NCI-H146 treated with DMSO at 0.1 percent for 48 hours (cell line): Measurements from ENCODE around the gene ACAP2.
"Not testable (repeated sequence)": the region's sequence is repeated elsewhere in the genome, so short reads cannot be mapped to it uniquely, and the experiment has no call there.

Source experiments
- DNase-seq: peaks from one replicate; lab custom pipeline; 2025; ENCODE audit not compliant: unreplicated experiment; lab: John Stamatoyannopoulos, UW

The ACAP2 gene

DNA sequence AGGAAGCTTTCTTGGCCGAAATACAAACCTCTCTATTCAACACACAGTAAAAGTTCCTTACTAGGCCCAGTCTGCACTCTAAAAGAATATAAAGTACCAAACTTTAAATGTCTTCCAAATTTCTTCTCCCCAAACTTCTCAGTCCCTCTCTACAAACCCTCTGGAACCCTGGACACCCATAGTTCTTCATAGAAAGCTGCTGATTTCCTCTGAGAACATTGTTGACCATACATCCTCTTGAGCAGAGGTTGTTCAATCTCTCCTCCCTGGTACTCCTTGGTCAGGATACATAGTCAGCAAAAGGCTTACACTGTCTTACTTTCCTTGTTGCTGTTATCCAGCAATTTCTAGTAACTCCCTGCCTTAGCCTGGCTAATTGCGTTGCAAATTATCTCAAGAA, 3.1 kb upstream of the ACAP2 start:
- no peak for DNase-seq

DNA sequence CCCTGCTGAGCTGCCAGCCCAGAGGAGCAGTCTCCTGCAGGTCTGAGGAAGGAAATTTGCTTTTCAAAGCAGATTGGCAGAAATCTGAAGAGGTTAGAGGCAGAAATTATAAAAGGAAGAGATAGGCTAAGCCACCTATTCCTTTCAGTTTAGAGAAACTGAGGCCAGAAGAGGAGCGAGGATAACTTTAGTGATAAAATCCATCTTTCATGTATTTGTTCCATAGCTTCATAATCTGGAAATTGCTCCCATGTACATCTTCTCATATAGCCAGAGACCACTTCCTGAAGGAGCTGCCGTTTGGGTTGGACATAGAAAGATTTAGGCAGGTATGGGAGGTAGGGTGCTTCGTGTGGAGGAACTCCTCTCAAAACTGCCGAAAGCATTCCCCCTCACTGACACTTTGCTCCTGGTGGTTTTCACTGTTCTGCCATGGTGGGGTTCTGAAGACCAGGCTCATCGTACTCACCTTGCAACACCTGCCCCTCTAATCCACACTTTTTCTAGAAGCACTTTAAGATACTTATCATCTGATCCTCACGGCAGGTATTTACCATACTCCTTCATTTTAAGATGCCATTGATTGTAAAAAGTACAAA, 670 bp upstream of the ACAP2 start:
- no peak for DNase-seq

DNA sequence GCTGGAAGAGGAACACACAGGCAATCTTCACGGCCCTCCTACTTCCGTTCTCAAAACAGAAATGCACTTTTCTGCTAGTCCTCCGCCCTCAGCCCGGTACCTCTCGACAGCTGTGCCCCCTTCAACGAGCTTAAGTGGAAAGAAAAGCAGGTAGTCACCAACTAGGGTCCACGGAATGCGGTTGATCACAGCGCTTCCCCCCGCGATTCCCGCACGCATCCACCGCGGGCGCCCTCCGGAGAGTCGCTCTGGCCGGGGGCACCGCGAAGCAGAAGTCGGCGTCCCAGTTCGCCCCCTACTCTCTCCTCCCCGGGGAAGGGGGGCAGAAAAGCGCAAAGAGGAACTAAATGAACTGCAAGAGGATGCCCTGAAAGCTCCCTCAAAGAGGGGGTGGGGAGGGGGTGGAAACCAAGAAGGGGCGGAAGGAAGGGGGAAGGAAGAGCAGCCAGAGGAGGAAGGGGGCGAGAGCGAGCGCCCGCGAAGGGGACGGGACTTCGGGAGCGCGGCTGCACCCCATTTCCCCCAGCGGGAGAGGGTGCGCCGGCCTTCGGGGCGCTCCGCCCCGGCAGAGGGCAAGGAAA, 738 bp downstream of the ACAP2 start:
- peak; percentile 67 for DNase-seq

DNA sequence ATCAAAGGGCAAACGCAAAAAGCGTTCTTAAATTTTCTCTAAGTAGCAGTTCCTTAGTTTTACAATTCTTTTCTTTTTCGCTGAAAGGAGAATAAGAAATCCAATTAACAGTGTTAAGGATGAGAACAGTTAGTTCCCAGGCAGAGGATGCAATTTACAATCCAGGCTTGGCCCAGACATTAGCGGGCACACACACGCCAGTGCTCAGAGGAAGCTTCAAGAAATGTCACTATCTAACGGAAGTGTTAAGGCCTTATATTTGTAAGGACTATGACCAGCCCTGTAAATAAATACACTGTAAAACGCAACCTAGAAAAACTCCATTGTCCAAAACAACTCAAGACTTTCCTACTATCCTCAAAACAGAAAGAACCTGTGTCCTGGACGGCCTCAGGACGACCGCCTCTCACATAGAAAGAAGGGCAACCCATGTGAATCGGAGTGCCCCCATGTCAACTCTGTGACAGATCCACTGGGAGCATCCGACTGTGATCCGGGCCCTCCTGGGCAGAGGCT, 1.3 kb downstream of the ACAP2 start:
- DNase-seq = no peak

DNA sequence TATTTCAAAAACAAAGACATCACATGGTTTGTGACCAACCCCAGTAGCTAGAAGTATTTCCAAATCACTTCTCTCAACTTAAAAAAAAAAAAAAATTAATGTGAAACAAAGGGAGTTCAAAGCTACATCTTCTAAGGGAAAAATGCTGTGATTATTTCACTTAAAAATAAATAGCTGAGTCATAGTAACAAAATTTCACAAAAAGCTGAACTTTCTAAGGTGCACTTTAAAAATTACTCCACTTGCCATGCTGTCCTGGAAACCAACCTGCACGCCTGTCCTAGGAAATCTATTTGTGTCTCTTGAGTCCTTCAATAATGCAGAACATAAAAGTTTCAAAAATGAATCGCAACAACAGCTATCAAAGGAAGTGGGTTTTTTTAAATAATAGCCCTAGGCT, 1.8 kb downstream of the ACAP2 start:
- DNase-seq = no peak

DNA sequence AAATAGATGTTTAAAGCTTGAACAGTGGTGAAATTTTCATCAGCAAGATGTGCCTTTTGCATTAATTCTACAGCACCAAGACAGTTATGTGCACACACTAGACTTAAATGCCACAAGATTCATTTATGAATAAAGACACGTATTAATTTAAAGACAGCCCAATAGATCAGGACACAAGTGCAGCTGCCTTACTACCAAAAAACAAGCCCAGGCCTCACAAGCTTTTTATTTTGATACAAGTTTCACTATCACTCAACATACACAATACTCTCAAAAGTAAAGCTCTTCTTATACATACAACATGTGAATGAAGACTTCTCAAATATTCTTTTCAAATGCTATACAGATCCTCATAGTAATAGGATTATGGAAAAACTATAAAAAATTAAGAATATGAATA, 2.4 kb downstream of the ACAP2 start:
- DNase-seq = no peak

DNA sequence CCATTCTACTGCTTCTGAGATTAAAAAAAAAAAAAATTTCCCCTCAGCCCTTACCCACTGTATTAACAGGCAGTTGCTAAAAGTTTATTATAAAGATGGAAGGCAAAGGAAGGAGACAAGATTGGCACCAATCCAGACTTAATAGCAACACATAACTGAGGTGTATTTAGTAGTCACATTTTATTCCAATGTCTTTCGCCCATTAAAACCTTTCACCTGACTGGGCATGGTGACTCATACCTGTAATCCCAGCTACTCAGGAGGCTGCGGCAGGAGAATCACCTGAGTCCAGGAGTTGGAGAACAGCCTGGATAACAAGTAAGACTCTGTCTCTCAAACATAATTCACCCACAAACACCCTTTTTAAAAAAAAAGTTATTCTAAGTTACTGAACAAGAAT, 4.4 kb downstream of the ACAP2 start:
- no peak for DNase-seq

DNA sequence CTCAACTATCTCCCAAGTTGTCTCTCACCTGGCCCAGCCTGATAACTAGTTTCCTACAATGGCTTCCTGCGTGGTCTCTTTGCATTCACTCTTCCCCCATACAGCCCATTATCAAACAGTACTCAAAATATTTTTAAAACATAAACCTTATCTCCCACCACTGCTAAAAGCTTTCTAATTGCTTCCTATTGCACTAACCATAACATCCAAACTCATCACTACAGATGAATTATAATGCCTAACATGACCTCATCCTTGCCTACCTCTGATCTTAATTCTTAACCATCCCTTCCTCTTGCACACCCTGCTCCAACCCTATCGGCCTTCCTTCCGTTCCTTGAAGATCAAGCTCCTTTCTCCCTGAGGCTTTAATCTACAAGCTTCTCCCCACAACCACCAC, 17.0 kb downstream of the ACAP2 start:
- DNase-seq = no peak

DNA sequence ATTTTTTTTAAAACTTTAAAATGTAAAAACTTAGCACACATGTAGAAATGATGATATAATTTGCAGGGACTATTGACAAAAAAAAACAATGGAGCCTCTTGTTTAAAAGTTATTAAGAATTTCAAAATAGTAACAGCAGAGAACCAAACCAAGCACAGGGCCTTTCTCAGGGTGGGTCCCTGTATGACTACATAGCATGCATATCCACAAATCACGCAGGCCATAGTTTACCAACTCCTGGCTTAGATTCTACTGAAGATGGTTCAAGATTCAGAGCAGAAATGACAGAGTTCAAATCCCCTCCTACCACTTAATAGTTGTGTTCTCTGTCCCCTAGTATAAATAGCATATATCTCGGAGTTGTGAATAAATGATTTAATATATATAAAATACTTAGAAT, 19.0 kb downstream of the ACAP2 start:
- DNase-seq = no peak

DNA sequence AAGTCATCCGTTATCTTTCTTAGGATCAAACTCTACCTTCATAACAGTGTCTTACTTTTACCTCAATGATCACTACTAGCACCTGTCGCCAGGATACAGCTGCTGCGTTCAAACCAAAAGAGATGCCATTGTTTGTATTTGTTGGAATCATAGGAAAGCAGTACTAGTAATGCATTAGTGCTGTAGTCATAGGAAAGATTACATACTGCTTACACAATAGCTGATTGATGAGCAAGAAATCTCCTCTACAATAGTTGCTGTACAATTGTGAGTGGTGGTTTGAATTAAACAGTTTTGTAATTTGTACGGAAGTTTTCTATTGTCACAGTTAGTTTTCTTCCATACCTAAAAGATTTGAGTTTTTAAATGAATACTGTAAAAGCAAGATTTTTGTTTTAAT, 21.4 kb downstream of the ACAP2 start:
- no peak for DNase-seq

DNA sequence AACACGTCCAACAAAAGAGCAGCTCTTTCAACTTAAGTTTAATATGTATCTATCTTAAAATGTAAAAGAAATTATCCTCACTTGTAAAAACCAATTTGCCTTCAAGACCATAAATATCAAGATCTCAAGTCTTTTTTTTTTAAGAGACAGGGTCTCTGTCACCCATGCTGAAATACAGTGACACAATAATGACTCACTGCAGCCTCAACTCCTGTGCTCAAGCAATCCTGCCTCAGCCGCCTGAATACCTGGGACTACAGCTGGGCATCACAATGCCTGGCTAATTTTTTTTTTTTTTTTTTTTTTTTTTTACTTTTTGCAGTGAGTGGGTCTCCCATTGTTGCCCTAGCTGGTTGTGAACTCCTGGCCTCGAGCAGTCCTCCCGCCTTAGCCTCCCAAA, 26.0 kb downstream of the ACAP2 start:
- DNase-seq = no peak

DNA sequence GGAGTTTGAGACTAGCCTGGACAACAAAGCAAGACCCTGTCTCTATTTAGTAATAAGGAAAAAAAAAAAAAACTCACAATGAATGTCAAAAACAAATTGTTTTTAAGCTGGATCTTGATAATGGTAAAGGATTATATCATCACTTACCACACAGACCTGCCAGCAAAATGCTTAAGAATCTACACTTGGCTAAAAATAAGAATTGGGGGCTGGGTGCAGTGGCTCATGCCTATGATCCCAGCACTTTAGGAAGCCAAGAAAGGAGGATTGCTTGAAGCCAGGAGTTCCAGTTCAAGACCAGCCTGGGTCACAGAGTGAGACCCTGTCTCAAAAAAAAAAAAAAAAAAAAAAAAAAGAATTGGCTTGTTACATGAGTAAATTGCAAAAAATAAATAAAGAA, 31.0 kb downstream of the ACAP2 start:
- no peak for DNase-seq

DNA sequence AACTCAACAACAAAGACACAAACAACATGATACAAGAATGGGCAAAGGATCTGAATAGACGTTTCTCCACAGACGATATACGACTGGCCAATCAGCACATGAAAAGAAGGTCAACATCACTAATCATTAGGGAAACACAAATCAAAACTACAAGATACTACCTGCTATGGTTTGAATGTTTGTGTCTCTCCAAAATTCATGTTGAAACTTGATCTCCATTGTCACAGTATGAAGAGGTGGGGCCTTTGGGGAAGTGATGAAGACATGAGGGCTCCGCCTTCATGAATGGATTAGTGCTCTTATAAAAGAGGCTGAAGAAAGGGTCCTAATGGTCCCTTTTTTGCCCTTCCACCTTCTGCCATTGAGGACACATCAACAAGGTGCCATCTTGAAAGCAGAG, 32.3 kb downstream of the ACAP2 start:
- no peak for DNase-seq

DNA sequence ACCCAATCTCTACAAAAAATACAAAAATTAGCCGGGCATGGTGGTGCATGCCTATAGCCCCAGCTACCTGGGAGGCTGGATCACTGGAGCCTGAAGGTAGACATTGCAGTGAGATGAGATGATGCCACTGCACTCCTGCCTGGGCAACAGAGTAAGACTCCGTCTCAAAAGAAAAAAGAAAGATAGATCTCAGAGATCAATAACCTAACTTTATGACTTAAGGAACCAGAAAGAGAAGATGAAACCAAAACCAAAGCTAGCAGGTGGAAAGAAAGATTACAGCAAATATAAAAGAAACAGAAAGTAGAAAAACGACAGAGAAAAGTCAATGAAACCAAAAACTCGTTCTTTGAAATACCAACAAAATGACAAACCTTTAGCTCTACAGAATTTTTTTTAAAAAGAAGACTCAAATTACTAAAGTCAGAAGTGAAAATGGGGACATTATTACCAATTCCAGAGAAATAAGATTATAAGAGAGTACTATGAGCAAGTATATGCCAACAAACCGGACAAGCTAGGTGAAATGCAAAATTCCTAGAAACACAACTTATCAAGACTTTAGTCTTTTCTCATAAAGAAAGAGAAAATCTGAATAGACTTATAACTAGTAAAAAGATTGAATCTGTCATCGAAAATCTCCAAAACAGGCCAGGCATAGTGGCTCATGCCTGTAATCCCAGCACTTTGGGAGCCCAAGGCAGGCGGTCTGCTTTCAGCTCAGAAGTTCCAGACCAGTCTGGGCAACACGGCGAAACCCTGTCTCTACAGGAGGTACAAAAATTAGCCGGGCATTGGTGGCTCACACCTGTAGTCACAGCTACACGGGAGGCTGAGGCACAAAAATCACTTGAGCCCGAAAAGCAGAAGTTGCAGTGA, 35.0 kb downstream of the ACAP2 start:
- no peak for DNase-seq

DNA sequence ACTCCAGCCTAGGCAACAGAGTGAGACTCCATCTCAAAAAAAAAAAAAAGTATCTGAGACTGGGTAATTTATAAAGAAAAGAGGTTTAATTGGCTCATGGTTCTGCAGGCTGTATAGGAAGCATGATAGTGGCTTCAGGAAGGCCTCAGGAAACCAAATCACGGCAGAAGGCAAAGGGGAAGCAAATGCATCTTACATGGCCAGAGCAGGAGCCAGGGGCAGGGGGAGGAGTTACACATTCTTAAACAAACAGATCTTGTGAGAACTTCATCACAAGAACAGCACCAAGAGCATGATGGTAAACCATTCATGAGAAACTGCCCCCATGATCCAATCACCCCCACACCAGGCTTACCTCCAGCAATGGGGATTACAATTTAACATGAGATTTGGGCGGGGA, 37.2 kb downstream of the ACAP2 start:
- no peak for DNase-seq

DNA sequence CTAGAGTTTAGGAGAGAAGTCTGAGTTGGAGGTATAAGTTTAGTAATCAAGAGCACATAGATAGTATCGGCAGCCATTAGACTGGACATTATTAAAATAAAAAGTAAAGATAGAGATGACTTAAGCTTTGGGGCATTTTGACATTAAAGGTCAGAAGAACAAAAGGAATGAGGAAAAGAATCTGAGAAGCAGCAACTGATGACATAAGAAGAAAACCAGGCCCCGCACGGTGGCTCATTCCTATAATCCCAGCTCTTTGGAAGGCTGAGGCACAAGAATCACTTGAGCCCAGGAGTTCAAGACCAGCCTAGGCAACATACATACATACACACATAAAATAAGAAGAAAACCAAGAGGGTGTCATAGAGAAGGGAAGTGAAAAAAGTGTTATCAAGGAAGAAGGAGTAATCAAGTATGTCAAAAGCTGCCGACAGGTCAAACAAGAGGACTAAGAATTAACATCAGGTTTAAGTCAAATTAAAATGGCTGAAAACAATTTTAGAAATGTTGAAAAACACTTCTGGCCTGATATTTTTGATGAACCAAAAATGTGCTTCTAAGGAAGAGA, 38.9 kb downstream of the ACAP2 start:
- no peak for DNase-seq

DNA sequence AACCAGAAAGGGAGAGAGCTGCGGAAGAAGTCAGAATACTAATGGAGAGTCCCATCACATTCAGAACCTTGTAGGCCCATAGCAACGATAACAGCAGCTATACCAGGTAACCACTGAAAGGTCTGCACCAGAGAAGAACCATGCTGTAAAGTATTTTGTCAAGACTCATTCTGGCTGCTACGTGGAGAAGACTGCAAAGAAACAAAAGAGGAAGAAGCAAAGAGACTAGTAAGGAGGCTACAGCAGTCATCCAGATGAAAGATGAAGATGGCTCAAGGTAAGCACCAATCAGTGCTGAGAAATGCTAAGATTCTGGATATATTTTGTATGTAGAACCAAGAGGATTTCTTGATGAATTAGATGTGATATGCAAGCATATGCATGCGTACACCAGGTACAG, 39.6 kb downstream of the ACAP2 start:
- DNase-seq = no peak

DNA sequence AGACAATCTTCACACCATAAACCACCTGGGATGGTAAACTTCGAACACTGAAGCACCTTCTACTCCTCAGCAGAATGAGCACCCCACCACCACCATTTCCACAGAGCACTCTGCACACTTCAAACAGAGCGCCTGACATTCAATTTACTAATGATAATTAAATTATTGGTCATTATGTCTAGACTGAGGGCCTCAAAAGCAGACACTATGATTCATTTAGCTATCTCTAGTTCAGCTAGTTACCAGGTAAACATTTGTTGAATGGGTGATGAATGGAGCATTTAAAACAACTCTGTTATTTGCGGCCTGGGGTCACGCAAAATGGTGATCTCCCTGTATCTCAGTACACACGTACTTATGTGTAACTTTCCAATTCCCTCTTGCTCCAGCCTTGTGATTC, 40.9 kb downstream of the ACAP2 start:
- DNase-seq = peak; percentile 97

DNA sequence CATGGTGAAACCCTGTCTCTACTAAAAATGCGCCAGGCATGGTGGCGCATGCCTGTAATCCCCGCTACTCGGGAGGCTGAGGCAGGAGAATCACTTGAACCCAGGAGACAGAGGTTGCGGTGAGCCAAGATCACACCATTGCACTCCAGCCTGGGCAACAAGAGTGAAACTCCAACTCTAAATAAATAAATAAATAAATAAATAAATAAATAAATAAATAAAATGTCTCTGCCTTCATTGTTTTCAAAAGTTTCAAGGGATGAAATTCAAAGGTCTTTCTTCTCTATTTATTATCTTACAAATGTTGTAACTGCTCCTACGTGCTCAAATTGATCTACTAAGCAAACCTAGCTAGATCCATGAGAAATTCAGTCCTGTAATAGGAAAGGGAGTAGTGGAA, 44.4 kb downstream of the ACAP2 start:
- not testable (repeated sequence) for DNase-seq

DNA sequence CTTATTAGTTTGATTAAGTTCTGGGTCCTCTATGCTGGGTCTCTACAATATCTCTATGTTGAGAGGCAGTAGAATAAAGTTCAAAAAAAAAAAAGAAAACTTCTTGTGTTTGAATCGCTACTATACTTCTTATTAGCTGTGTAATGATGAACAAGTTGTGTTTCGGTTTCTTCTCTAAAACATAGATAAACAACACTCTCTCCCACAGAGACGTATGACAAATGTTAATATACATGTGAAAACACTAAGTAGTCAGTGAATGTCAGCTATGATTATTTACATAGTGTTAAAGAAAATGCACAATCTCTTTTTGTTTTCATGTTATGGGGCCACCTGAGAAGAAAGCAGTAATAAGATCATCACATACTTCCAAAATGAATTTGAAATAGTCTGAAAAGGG, 45.3 kb downstream of the ACAP2 start:
- no peak for DNase-seq

DNA sequence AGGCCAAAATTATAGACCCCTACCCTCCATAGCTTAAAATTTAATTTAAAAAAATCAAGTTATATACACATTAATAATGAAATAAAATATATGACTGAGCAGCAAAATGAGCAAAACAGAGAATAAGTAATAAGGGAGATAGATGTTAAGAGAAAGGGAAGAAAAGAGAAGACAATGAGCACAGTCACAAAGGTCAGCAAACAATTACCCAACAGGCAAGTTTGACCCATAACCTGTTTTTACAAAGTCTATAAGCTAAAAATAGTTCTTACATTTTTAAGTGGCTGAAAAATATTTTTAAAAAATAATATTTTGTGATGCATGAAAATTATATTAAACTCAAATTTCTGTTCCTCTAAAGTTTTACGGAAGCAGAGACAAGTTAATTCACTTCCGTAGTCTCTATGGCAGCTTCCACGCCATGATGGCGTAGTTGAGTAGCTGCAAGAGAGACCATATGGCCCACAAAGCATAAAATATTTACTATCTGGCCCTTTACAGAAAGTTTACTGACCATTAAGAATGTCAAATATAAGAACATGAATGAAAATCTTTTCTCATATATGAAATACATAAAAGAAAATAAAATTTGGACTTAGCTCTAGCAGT, 47.5 kb downstream of the ACAP2 start:
- no peak for DNase-seq

DNA sequence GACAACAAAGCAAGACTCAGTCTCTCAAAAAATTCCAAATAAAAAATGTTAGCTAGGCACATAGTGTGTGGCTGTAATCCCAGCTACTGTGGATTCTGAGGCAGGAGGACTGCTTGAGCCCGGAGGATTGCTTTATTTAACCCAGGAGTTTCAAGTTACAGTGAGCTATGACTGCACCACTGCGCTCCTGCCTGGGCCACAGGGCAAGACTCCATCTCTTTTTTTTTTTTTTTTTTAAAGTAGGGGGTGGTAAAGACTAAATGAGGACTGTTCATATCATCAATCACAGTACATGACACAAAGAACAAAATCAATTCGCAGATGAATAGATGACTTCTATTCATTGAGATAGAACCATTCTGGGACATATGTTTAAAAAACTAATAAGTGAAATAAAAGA, 48.1 kb downstream of the ACAP2 start:
- DNase-seq = no peak
